HG02981 (cell line): ENCODE results near the gene NTN3.

ENCODE experiments used
- ATAC-seq: cut with Tn5 transposase; IDR thresholded peaks from one replicate; pipeline ENCODE4 v1.9.1; 2021; ENCODE audit warnings: mild to moderate bottlenecking, moderate library complexity; ENCODE audit not compliant: unreplicated experiment

The NTN3 gene

DNA sequence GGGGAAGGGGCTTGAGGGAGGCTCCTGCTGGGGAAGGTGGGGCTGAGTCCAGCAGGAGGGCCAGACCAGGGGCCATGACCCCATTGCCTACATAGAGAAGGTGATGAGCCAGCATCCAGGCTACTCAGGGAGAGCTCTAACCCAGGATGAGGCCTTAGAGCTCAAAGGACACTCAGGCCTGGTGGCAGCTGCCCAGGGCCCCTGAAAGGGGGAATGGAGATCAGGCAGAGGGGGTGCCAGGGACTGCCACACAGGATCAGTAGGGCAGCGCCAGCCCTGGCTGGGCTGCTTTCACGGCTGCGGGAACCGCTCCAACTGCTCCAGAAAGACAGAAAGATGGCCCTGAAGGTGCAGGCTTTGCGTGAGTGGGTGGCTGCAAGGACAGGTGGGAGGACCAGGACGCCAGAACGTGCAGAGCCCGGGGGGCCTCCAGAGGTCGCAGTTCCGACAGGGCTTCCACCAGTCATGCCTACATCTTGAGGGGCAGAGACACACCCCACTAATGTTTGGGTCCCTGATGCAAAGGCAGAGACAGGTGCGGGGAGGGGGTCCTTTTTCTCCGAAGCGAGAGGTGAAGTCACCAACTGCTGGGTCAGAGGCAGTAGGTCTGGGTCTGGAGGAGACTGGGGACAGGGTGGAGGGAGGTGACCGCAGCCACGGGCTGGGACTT is 41.8 kb downstream of the NTN3 start:
- ATAC-seq = no peak

DNA sequence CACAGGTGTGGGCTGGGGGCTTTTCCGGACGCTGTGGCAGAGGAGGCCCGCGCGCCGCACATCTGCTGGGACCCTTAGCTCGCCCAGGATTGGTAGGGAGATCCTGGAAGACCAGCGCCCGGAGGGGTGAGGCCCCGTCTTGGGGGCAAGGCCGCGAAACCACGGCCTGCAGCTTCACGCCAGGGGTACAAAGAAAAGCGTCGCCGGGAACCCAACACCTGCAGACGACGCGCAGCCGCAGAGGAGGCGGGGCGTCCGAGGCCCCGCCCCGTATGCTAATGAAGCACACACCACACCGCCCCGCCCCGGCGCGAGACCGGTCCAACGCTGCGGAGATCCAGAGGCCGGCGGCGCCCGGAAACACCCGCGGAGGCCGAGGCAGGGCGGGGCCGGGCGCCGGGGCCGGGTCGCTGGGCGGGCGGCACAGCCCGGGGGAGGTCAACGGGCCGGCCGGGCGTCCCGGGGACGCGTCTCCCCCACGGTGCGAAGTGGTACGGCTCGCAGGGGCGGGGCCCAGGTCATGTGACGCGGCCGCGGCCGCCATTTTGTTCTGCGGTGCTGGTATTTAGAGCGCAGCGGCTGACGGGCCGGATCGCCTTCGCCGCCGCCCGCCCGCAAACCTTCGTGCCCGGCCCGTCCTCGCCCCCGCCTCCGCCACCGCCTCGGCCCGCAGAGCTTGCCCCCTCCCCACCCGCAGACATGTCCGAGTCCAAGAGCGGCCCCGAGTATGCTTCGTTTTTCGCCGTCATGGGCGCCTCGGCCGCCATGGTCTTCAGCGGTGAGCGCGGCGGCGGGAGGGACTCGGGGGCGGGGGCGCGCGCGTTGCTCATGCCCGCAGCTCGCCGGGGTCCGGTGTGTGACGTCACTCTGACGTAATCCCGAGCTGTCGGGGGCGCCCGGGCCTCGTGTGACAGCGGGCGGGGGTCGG is 42.6 kb downstream of the NTN3 start, which contains the start of gene ATP6V0C:
ATP6V0C (plus strand) TSS at position 548 of the 928 bp plus-strand sequence; CDS start at position 700, 152 bp downstream.
- ATAC-seq = peak; percentile 65

DNA sequence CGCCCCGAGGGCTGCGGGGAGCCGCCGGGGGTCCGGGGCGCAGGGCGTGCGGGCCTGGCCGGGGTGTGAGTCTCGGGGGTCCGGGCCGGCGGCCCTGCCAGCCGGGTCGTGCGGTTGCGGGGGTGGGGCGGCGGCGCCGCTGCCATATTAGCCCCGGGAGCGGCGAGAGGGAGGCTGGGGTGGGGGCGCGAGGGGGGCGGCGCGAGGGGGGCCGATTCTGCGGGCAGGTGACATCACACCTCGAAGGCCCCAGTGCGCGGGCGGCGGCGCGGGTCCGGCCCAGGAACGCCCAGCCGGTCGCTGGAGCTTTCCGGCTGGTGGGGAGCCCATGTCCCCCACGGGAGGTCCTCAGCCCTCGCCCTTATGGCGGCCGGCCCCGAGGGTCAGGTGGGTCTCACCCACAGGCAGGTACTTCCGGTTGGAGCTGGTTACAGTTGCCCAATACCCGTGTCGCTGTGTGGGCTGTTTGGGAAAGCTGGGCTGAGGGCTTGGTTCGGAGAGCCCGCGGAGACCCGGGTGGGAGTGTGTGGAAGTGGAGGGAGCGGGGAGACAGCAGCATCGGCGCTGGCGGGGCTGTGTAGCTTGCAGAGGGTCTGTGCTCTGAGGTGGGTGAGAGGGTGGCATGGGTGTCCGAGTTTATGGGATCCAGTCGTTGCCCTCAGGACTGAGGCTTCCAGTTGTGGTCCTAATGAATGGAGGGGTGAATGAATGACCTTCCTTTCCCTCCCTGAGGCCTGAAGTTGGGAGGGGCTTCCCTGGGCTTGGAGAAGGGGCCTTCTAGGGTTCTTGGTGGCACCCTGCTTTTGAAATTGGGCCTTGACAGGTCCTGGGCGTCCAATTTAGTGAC is 43.5 kb downstream of the NTN3 start:
- ATAC-seq = no peak

DNA sequence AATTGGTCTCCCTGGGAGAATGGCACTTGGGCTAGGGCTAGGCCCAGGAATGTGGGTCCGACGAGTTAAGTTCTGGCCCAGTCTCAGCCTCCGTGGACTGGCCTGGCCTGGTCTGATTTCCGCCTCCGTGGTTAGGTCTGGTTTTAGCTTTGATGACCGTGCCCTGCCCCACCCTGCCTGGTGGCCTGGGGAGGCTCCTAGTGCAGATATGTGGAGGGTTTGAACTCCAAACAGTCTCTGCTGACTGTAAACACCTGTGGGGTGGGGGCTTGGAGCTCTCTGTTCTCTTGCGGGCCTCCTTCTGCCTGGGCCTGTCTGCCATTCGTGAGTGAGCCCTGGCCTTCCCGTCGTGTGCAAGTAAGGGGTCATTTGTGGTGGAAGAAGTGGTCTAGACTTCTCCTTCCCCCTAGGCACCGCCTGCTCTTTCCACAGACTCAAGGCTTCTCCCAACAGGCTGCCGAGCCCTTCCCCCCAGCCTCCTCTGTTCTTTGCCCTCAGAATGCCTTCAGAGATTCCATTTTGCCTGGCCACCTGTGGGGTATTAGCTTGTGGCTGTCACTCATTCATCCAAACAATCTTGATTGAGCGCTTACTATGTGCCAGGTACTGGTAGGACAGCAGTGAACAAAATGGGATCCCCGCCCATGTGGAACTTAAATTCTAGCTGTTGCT is 44.2 kb downstream of the NTN3 start:
- no peak for ATAC-seq

DNA sequence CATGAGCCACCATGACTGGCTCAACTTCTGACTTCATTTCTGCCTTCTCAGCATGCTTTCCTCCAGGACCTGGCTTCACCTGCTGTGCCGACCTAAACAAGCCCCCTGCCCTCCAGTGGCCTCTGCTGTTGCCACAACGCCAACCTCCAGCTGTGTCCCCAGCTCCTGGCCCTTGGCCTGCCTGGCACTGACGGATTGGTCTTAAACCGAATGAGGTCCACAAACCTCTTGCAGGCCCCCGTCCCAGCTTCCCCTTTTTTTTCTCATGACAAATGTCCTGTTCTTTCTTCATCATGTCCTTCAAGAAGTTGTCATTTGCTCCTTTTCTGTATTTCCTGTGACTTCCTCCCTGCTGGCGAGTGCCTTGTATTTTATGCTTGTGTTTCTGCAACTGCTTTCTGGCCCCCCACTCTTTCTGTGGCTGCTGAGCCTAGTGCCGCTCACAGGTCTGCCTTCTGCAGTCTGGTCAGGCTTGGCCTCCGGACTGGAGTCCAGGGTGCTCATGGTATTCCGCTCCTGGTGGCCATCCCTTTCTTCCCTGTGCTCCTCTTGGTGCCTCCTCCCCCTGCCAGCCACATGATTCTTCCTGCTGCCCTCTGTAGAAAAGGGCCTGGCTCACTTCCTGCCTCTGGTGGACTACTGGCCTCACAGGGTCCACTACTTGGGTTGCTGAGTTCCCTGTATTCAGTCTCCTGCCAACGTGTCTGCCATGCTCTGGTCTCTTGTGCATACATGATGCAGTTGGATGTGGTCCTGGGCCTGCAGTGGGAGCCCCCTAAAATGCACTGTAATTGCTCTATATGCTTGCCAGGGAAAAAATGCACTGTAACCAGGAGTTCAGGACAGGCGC is 45.5 kb downstream of the NTN3 start:
- ATAC-seq = no peak

DNA sequence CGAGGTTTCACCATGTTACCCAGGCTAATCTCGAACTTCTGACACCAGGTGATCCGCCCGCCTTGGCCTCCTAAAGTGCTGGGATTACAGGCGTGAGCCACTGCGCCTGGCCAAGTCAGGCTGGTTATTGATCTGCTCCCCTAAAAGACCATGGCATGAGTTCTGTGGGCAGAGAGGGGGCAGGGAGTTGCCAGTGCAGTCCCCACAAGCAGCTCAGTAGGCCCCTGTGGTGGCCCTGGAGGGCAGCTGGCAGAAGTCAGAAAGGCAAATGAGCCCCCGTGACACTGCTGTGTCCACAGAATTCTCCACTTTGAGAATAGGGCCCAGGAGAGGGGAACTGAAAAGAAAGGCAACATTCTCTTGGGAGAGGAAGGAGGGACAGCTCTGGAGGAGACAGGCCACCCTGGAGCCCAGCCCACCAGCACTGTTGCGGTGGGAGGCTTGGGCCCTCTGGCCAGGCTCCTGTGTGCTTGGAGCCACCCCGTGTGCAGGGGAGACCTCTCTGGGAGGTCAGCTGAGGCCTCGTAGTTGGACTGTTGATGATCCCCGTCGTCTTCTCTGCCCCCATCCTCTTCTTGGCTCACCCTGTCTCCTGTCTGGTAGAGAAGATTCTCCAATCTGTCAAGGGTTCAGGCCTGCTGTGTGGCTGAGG is 47.0 kb downstream of the NTN3 start:
- ATAC-seq = no peak

DNA sequence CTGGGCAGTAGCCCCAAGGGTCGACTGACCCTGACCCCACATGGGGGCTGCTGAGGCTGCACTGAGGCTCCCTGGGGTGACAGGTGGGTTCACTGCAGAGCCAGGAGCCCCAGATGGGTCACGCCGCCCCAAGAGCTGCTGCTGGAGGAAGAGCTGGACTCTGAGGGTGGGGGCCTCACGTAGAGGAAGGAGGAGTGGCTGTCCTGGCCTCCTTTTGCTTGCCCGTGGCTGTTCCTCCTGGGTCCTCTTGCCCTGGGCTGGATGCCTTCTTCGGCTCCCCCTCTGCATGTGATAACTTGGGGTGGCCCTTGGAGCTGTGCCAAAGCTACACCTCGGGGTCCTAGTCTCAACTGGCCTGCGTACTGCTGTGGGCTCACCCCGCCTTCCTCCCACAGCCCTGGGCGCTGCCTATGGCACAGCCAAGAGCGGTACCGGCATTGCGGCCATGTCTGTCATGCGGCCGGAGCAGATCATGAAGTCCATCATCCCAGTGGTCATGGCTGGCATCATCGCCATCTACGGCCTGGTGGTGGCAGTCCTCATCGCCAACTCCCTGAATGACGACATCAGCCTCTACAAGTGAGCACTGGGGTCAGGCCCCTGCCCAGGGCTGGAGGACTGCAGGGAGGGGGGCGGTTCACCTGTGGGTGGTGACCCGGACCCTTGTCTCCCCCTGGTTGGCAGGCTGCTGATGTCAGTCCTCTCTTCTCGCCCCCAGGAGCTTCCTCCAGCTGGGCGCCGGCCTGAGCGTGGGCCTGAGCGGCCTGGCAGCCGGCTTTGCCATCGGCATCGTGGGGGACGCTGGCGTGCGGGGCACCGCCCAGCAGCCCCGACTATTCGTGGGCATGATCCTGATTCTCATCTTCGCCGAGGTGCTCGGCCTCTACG is 48.0 kb downstream of the NTN3 start:
- ATAC-seq = no peak

DNA sequence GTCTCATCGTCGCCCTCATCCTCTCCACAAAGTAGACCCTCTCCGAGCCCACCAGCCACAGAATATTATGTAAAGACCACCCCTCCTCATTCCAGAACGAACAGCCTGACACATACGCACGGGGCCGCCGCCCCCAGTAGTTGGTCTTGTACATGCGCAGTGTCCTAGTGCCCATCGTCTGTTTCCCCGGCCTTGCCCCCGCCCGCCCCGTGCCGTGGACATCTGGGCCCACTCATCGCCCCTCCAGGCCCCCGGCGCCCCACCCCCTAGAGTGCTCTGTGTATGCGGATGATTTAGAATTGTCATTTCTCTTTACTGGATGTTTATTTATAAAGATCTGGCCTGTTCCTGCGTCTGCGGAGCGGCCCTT is 48.6 kb downstream of the NTN3 start:
- ATAC-seq = no peak

DNA sequence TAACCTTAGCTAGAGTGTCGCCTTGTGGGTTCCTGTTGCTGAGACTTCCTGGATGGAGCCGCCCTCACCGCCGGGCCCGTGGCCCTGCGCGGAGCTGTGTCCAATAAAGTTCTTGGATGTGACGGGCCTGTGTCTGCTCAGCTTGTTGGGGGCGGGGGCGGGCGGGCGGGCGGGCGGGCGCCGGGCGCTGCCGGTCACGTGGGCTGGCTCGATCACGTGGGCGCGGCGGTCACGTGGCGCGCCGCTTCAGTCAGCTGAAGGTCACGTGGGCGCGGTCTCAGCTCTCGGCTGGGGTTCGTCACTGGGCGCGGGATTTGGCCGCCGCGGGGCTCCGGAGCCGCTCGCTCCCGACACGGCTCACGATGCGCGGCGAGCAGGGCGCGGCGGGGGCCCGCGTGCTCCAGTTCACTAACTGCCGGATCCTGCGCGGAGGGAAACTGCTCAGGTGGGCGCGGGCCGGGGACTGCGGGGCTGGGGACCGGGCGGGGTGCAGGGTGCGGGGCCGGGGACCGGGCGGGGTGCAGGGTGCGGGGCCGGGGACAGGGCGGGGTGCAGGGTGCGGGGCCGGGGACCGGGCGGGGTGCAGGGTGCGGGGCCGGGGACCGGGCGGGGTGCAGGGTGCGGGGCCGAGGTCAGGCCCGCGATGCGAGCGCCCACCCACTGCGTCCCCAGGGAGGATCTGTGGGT is 49.1 kb downstream of the NTN3 start, which contains the start of gene AMDHD2:
AMDHD2 (plus strand) TSS at position 275 of the 687 bp plus-strand sequence; CDS start at position 363, 88 bp downstream.
- peak; percentile 45 for ATAC-seq

DNA sequence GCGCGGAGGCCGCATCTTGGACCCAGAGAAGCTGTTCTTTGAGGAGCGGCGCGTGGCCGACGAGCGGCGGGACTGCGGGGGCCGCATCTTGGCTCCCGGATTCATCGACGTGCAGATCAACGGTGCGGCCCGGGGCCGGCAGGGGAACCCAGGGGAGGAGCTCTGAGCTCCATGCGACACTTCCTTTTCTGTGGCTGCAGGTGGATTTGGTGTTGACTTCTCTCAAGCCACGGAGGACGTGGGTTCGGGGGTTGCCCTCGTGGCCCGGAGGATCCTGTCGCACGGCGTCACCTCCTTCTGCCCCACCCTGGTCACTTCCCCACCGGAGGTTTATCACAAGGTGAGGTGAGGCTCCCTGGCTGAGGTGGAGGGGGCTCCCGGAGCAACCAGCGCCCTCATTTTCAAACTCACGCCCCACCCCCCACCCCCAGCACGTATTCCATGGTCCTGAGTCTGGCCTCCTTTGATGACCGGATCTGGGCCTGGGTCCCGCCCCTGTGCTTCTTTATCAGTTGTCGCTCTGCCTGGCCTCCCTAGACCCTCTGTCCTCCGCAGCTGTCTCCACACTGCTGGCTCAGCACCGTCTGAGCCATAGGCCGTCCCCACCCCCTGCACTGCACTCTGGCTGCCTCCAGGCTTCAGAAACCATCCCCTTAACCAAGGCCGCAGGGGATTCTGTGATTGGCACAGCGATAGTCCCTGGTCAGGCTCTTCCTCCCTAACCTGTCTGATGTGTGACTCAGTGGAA is 49.9 kb downstream of the NTN3 start:
- peak; percentile 36 for ATAC-seq
